IPS-20b (cell line): ENCODE results near the gene CAMSAP1.

Experiments used
- H3K27ac ChIP-seq: one replicate; pipeline ENCODE4 v1.5.1; 2013; ENCODE audit warnings: low read length
- H3K27me3 ChIP-seq: 2 replicates; pipeline ENCODE4 v1.6.1; 2013; ENCODE audit warnings: mild to moderate bottlenecking, low read length, inconsistent platforms; ENCODE audit not compliant: insufficient read depth
- H3K36me3 ChIP-seq: 2 replicates; pipeline ENCODE4 v1.6.1; 2013; ENCODE audit warnings: low read depth, mild to moderate bottlenecking, inconsistent platforms, low read length, moderate library complexity; ENCODE audit not compliant: insufficient read depth
- H3K4me1 ChIP-seq: 2 replicates; pipeline ENCODE4 v1.6.1; 2013; ENCODE audit warnings: mild to moderate bottlenecking, control low read depth, inconsistent platforms, low read length, moderate library complexity; ENCODE audit not compliant: insufficient read depth
- H3K4me3 ChIP-seq: 2 replicates; pipeline ENCODE4 v1.5.1; 2013; ENCODE audit warnings: mild to moderate bottlenecking, low read length, inconsistent platforms
- H3K9ac ChIP-seq: 2 replicates; pipeline ENCODE4 v1.6.1; 2013; ENCODE audit warnings: low read depth, mild to moderate bottlenecking, inconsistent platforms, low read length, moderate library complexity
- H3K9me3 ChIP-seq: 2 replicates; pipeline ENCODE4 v1.6.1; 2013; ENCODE audit warnings: mild to moderate bottlenecking, low read depth, low read length, inconsistent platforms; ENCODE audit not compliant: insufficient read depth

The CAMSAP1 gene

GRCh38 chr9:135839516-135839915 lies 67.8 kb downstream of the CAMSAP1 start:
- peaks cover 14% of the 10 kb centered on the region; the same call in 1 of the 2 replicates for H3K36me3 ChIP-seq
- H3K4me3 ChIP-seq, result no peak overlapping the region
- H3K9ac ChIP-seq, result no peak overlapping the region; the same call in 1 of the 2 replicates

GRCh38 chr9:135835131-135835530 lies 72.2 kb downstream of the CAMSAP1 start:
- Histone ChIP-seq H3K4me3 (no peak overlapping the region), H3K36me3 (peaks cover 17% of the 10 kb centered on the region; the same call in 1 of the 2 replicates), H3K27me3 (no peaks in the 10 kb centered on the region), H3K9me3 (no peaks in the 10 kb centered on the region), H3K27ac (no peak overlapping the region), H3K9ac (no peak overlapping the region), H3K4me1 (peaks cover 3% of the 10 kb centered on the region; the same call in 1 of the 2 replicates)

More at GRCh38 chr9:135839516-135839915, 67.8 kb downstream of the CAMSAP1 start:
- H3K9me3 ChIP-seq, result no peaks in the 10 kb centered on the region
- peaks cover 6% of the 10 kb centered on the region; the same call in 1 of the 2 replicates for H3K4me1 ChIP-seq
- H3K27ac ChIP-seq, result no peak overlapping the region
- H3K27me3 ChIP-seq, result no peaks in the 10 kb centered on the region

- no peak overlapping the region for H3K4me3 ChIP-seq
- H3K27me3 ChIP-seq, result no peaks in the 10 kb centered on the region
- no peaks in the 10 kb centered on the region for H3K9me3 ChIP-seq
- no peaks in the 10 kb centered on the region for H3K4me1 ChIP-seq
- H3K27ac ChIP-seq, result no peak overlapping the region
- no peak overlapping the region for H3K9ac ChIP-seq
- 0 out of 2 replicates have a peak, but pooled peaks cover 8% of the 10 kb centered on the region for H3K36me3 ChIP-seq
Measured at GRCh38 chr9:135833864-135834263, 73.5 kb downstream of the CAMSAP1 start.

- Histone ChIP-seq H3K9ac (no peak overlapping the region), H3K4me1 (no peaks in the 10 kb centered on the region), H3K36me3 (peaks cover 23% of the 10 kb centered on the region; the same call in 1 of the 2 replicates)
Measured at GRCh38 chr9:135830496-135830895, 76.8 kb downstream of the CAMSAP1 start.

GRCh38 chr9:135828656-135829055 lies 78.7 kb downstream of the CAMSAP1 start:
- Histone ChIP-seq H3K27me3 (no peaks in the 10 kb centered on the region), H3K27ac (no peak overlapping the region), H3K4me1 (no peaks in the 10 kb centered on the region), H3K9ac (no peak overlapping the region), H3K9me3 (no peaks in the 10 kb centered on the region), H3K36me3 (peaks cover 34% of the 10 kb centered on the region), H3K4me3 (no peak overlapping the region)

More at GRCh38 chr9:135830496-135830895, 76.8 kb downstream of the CAMSAP1 start:
- H3K9me3 ChIP-seq, result no peaks in the 10 kb centered on the region
- no peak overlapping the region for H3K4me3 ChIP-seq
- H3K27me3 ChIP-seq, result no peaks in the 10 kb centered on the region
- H3K27ac ChIP-seq, result no peak overlapping the region

GRCh38 chr9:135827866-135828580 lies 79.3 kb downstream of the CAMSAP1 start:
- Histone ChIP-seq H3K27ac (no peak overlapping the region), H3K27me3 (no peaks in the 10 kb centered on the region), H3K9me3 (no peaks in the 10 kb centered on the region), H3K9ac (no peak overlapping the region), H3K4me1 (no peaks in the 10 kb centered on the region), H3K4me3 (no peak overlapping the region), H3K36me3 (peaks cover 40% of the 10 kb centered on the region)

GRCh38 chr9:135827301-135827700 lies 80.0 kb downstream of the CAMSAP1 start:
- Histone ChIP-seq H3K27ac (no peak overlapping the region), H3K4me3 (no peak overlapping the region), H3K27me3 (no peaks in the 10 kb centered on the region), H3K9me3 (no peaks in the 10 kb centered on the region), H3K9ac (no peak overlapping the region), H3K36me3 (peaks cover 47% of the 10 kb centered on the region), H3K4me1 (no peaks in the 10 kb centered on the region)

GRCh38 chr9:135826188-135826545 lies 81.2 kb downstream of the CAMSAP1 start:
- no peak overlapping the region for H3K4me3 ChIP-seq
- H3K27ac ChIP-seq, result no peak overlapping the region
- no peaks in the 10 kb centered on the region for H3K27me3 ChIP-seq
- H3K4me1 ChIP-seq, result no peaks in the 10 kb centered on the region
- H3K9ac ChIP-seq, result no peak overlapping the region
- no peaks in the 10 kb centered on the region for H3K9me3 ChIP-seq
- H3K36me3 ChIP-seq, result peaks cover 59% of the 10 kb centered on the region

- Histone ChIP-seq H3K4me1 (no peaks in the 10 kb centered on the region), H3K9ac (no peak overlapping the region), H3K27me3 (no peaks in the 10 kb centered on the region), H3K9me3 (no peaks in the 10 kb centered on the region), H3K4me3 (no peak overlapping the region), H3K27ac (no peak overlapping the region), H3K36me3 (peaks cover 64% of the 10 kb centered on the region)
Measured at GRCh38 chr9:135825435-135826187, 81.7 kb downstream of the CAMSAP1 start.

- H3K9me3 ChIP-seq, result no peaks in the 10 kb centered on the region
- no peak overlapping the region for H3K9ac ChIP-seq
- no peaks in the 10 kb centered on the region for H3K27me3 ChIP-seq
- no peak overlapping the region for H3K4me3 ChIP-seq
- no peaks in the 10 kb centered on the region for H3K4me1 ChIP-seq
- H3K36me3 ChIP-seq, result peaks cover 88% of the 10 kb centered on the region
- H3K27ac ChIP-seq, result no peak overlapping the region
Measured at GRCh38 chr9:135823036-135823435, 84.3 kb downstream of the CAMSAP1 start.

- Histone ChIP-seq H3K9ac (no peak overlapping the region), H3K4me1 (no peaks in the 10 kb centered on the region), H3K36me3 (peaks cover 91% of the 10 kb centered on the region), H3K4me3 (no peak overlapping the region), H3K9me3 (no peaks in the 10 kb centered on the region), H3K27me3 (no peaks in the 10 kb centered on the region), H3K27ac (no peak overlapping the region)
Measured at GRCh38 chr9:135822374-135822755, 85.0 kb downstream of the CAMSAP1 start.
